ENCODE data around the gene TMCC2.
"Not testable (repeated sequence)": the region's sequence is repeated elsewhere in the genome, so short reads cannot be mapped to it uniquely, and the experiment has no call there.

TMCC2 gene

GRCh38 chr1:205227584-205228013 lies at the start of gene TMCC2:
TMCC2 (plus strand) TSS chr1:205227946; CDS start chr1:205228565, 619 bp downstream.
- DNase-seq (ENCODE audit: low spot score) = peak; percentile 98

- DNase-seq (ENCODE audit: low spot score) = peak; percentile 29
Measured at GRCh38 chr1:205179842-205180241, 47.9 kb upstream of the TMCC2 start.

GRCh38 chr1:205180331-205180730 lies 47.4 kb upstream of the TMCC2 start:
- DNase-seq (ENCODE audit: low spot score) = not testable (repeated sequence)

GRCh38 chr1:205182930-205183329 lies 44.8 kb upstream of the TMCC2 start:
- DNase-seq (ENCODE audit: low spot score) = no peak

GRCh38 chr1:205183676-205184335 lies 43.9 kb upstream of the TMCC2 start:
- peak; percentile 50 for DNase-seq (ENCODE audit: low spot score)

- no peak for DNase-seq (ENCODE audit: low spot score)
Measured at GRCh38 chr1:205186191-205186590, 41.6 kb upstream of the TMCC2 start.

GRCh38 chr1:205187420-205187819 lies 40.3 kb upstream of the TMCC2 start:
- DNase-seq (ENCODE audit: low spot score) = no peak

GRCh38 chr1:205188098-205188497 lies 39.6 kb upstream of the TMCC2 start:
- DNase-seq (ENCODE audit: low spot score) = no peak

GRCh38 chr1:205188596-205188995 lies 39.1 kb upstream of the TMCC2 start:
- DNase-seq (ENCODE audit: low spot score) = no peak

GRCh38 chr1:205189131-205189530 lies 38.6 kb upstream of the TMCC2 start:
- no peak for DNase-seq (ENCODE audit: low spot score)

- peak; percentile 36 for DNase-seq (ENCODE audit: low spot score)
Measured at GRCh38 chr1:205190845-205191577, 36.7 kb upstream of the TMCC2 start.

- no peak for DNase-seq (ENCODE audit: low spot score)
Measured at GRCh38 chr1:205191622-205192021, 36.1 kb upstream of the TMCC2 start.

GRCh38 chr1:205192287-205192686 lies 35.5 kb upstream of the TMCC2 start:
- DNase-seq (ENCODE audit: low spot score) = no peak

GRCh38 chr1:205199090-205199930 lies 28.4 kb upstream of the TMCC2 start:
- DNase-seq (ENCODE audit: low spot score) = no peak

GRCh38 chr1:205199931-205200299 lies 27.8 kb upstream of the TMCC2 start:
- no peak for DNase-seq (ENCODE audit: low spot score)

GRCh38 chr1:205204552-205204951 lies 23.2 kb upstream of the TMCC2 start:
- DNase-seq (ENCODE audit: low spot score) = peak; percentile 56

GRCh38 chr1:205205055-205205454 lies 22.7 kb upstream of the TMCC2 start:
- peak; percentile 42 for DNase-seq (ENCODE audit: low spot score)

- no peak for DNase-seq (ENCODE audit: low spot score)
Measured at GRCh38 chr1:205208811-205209210, 18.9 kb upstream of the TMCC2 start.

GRCh38 chr1:205210756-205211168 lies 17.0 kb upstream of the TMCC2 start:
- DNase-seq (ENCODE audit: low spot score) = peak; percentile 52

- peak; percentile 97 for DNase-seq (ENCODE audit: low spot score)
Measured at GRCh38 chr1:205211169-205211838, 16.4 kb upstream of the TMCC2 start, which contains the start of gene DSTYK. DSTYK (minus strand) TSS chr1:205211702; CDS start chr1:205211535, 167 bp downstream.

GRCh38 chr1:205211839-205212536 lies 15.8 kb upstream of the TMCC2 start:
- DNase-seq (ENCODE audit: low spot score) = no peak
